Measurements from ENCODE around the gene C16orf82. TPM values are rescaled to one million over a fixed set of nuclear protein-coding genes. Genes with fewer than 3 reads are reported as not detected.

The C16orf82 gene
- total RNA-seq, result not detected
- not detected for polyA plus RNA-seq
- long read RNA-seq, donor 1, result 0 reads
- long read RNA-seq, donor 2, result 0 reads
- long read RNA-seq, donor 3, result 0 reads
- long read RNA-seq, donor 4, result 0 reads
- long read RNA-seq, donor 5, result 0 reads

DNA sequence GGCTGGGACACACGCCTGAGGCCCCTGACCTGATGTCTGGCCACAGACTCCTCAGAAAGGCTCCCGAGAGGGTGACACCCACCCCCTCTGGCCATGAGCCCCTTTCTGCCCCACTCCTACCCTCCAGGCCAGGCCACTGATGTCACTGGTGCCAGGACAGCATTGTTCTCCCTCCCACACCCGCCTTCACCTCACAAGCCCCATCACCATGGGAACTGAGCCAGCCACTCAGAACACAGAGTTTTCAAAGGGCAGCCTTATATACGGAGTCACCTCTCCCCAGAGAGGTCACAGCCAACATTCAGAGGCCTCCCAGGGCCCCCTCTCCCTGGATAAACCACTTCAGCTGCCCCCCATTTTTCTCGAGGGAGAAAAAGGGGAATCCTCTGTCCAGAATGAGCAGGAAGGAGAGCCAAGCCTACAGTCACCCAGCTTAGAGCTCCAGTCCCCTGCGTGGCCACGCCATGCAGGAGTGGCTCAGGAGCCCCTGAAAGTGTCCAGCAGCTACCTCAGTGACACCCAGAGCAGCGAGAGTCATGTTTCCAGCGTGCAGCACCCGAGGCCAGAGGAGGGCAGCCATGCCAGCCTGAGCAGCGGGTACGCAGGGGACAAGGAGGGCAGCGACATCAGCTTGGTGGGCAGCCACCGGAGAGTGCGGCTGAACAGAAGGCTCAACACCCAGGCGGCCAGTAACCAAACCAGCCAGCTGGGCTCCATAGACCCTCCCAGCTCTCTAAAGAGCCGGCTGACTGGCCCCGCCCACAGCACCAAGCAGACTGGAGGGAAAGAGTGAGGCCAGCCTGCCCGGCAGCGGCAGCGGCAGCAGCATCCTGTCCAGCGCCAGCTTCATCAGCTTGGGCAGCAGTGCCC lies at the start of gene C16orf82:
TSS of gene C16orf82 (plus strand) at position 260 of the 870 bp plus-strand sequence.
- Histone ChIP-seq H3K27me3 (ENCODE audit: control insufficient read depth in 3 of 3, insufficient read depth in 3 of 3, low read length in 2 of 3) (peaks cover 0 to 12% (median 6%) of the 10 kb centered on the region in 3 donors), H3K4me3 (no peak within 1 kb of the TSS), H3K9me3 (ENCODE audit: control insufficient read depth in 4 of 4, insufficient read depth in 3 of 4, low read length in 3 of 4) (peaks cover 0 to 9% (median 0%) of the 10 kb centered on the region in 4 donors), H3K27ac (ENCODE audit: low read depth in 1 of 2, low read length in 1 of 2) (no peak within 1 kb of the TSS), H3K9ac (ENCODE audit: insufficient read depth in 1 of 2, low read length in 2 of 2) (no peak within 1 kb of the TSS), H3K36me3 (ENCODE audit: control insufficient read depth in 4 of 4, insufficient read depth in 4 of 4, low read length in 4 of 4) (no peaks in the 10 kb centered on the region), H3K4me1 (ENCODE audit: control insufficient read depth in 5 of 5, insufficient read depth in 5 of 5, low read length in 5 of 5) (peaks cover 0 to 2% (median 0%) of the 10 kb centered on the region in 5 donors)
- TF ChIP-seq, protein P1, sequence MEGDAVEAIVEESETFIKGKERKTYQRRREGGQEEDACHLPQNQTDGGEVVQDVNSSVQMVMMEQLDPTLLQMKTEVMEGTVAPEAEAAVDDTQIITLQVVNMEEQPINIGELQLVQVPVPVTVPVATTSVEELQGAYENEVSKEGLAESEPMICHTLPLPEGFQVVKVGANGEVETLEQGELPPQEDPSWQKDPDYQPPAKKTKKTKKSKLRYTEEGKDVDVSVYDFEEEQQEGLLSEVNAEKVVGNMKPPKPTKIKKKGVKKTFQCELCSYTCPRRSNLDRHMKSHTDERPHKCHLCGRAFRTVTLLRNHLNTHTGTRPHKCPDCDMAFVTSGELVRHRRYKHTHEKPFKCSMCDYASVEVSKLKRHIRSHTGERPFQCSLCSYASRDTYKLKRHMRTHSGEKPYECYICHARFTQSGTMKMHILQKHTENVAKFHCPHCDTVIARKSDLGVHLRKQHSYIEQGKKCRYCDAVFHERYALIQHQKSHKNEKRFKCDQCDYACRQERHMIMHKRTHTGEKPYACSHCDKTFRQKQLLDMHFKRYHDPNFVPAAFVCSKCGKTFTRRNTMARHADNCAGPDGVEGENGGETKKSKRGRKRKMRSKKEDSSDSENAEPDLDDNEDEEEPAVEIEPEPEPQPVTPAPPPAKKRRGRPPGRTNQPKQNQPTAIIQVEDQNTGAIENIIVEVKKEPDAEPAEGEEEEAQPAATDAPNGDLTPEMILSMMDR (IDR thresholded peaks at IDR 0.05; ENCODE audit: control extremely low read depth, extremely low read depth), result no peak
- peak; percentile 31 to 43 (median 38) for DNase-seq
- no peak for ATAC-seq (ENCODE audit: insufficient read depth, low FRiP score)
- WGBS, 2 donors, result 36 to 45% methylated on average over 22 of the region's 22 CpGs

DNA sequence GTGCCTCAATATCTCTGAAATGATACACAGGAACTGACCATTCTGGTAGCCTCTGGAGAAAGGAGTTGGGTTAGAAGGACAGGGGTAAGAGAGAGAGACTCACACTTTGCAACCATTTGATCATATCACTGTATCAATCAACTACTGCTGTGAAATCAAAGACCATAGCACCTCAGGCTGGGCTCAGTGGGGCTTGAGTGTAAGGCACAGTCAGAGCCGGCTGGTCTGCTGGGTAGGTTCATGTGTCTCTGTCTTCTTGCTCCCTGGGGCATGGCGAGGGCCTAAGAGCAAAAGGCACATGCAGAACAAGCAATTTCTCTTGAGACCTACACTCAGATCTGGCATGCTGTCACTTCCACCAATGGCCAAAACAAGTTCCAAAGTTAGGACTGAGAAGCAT lies 46.7 kb upstream of the C16orf82 start:
- Histone ChIP-seq H3K27me3 (ENCODE audit: control insufficient read depth in 3 of 3, insufficient read depth in 3 of 3, low read length in 2 of 3) (no peaks in the 10 kb centered on the region), H3K4me3 (no peak overlapping the region), H3K9me3 (ENCODE audit: control insufficient read depth in 4 of 4, insufficient read depth in 3 of 4, low read length in 3 of 4) (peaks cover 0 to 9% (median 0%) of the 10 kb centered on the region in 4 donors), H3K9ac (ENCODE audit: insufficient read depth in 1 of 2, low read length in 2 of 2) (no peak overlapping the region), H3K27ac (ENCODE audit: low read depth in 1 of 2, low read length in 1 of 2) (no peak overlapping the region), H3K4me1 (ENCODE audit: control insufficient read depth in 5 of 5, insufficient read depth in 5 of 5, low read length in 5 of 5) (no peaks in the 10 kb centered on the region), H3K36me3 (ENCODE audit: control insufficient read depth in 4 of 4, insufficient read depth in 4 of 4, low read length in 4 of 4) (no peaks in the 10 kb centered on the region)
- DNase-seq, result no peak
- TF ChIP-seq, protein P1 (IDR thresholded peaks at IDR 0.05; ENCODE audit: control extremely low read depth, extremely low read depth), result no peak
- ATAC-seq (ENCODE audit: insufficient read depth, low FRiP score), result no peak
- WGBS, 2 donors, result 39 to 86% methylated on average over 2 of the region's 2 CpGs

DNA sequence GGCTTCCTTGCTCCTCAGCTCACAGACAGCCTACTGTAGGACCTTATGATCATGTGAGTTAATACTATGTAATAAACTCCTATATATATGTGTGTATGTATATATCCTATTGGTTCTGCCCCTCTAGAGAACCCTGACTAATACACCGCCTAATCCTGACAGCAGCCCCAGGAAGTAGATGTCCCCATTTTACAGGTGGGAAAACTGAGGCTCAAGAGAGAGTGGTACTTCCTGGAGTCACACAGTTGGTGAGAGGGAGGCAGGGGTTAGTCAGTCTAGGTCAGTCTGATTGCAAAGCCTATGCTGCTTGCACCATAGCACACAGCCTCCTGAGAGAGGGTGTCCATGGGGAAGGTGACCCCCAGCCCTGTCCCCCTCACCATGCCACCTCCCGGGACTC lies 42.7 kb upstream of the C16orf82 start:
- no peak for ATAC-seq (ENCODE audit: insufficient read depth, low FRiP score)
- H3K9ac ChIP-seq (ENCODE audit: insufficient read depth in 1 of 2, low read length in 2 of 2), result no peak overlapping the region
- TF ChIP-seq, protein P1 (IDR thresholded peaks at IDR 0.05; ENCODE audit: control extremely low read depth, extremely low read depth), result no peak

More for the DNA sequence above, 42.7 kb upstream of the C16orf82 start:
- H3K36me3 ChIP-seq (ENCODE audit: control insufficient read depth in 4 of 4, insufficient read depth in 4 of 4, low read length in 4 of 4), result no peaks in the 10 kb centered on the region
- DNase-seq, result no peak
- H3K9me3 ChIP-seq (ENCODE audit: control insufficient read depth in 4 of 4, insufficient read depth in 3 of 4, low read length in 3 of 4), result peaks cover 0 to 9% (median 0%) of the 10 kb centered on the region in 4 donors
- H3K4me3 ChIP-seq, result no peak overlapping the region
- H3K4me1 ChIP-seq (ENCODE audit: control insufficient read depth in 5 of 5, insufficient read depth in 5 of 5, low read length in 5 of 5), result no peaks in the 10 kb centered on the region
- H3K27ac ChIP-seq (ENCODE audit: low read depth in 1 of 2, low read length in 1 of 2), result no peak overlapping the region
- 81% methylated on average over 2 of the region's 2 CpGs for WGBS, 2 donors
- H3K27me3 ChIP-seq (ENCODE audit: control insufficient read depth in 3 of 3, insufficient read depth in 3 of 3, low read length in 2 of 3), result no peaks in the 10 kb centered on the region

Measured in lung (tissue), 16 donors.